ENCODE results near the gene PRR16. TPM values are rescaled to one million over a fixed set of nuclear protein-coding genes. Genes with fewer than 3 reads are reported as not detected.

Gene PRR16
- total and polyA plus RNA-seq, 5 donors: 6.9 to 13.3 (median 7.5) TPM

DNA sequence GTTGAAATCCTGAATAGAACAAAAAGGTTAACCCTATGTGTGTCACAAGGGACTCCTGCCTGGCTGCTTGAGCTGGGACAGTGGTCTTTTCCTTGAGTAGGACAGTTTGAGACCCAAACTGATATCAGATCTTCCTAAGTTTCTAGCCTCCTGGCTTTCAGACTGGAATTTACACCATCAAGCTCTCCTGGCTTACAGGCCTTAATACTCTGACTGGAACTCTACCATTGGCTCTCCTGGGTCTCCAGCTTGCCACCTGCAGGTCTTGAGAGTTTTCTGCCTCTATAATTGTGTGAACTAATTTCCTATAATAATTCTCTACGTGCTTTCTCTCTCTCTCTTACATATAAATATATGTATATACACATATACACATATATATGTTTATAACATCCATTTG is 112.5 kb downstream of the PRR16 start:
- Histone ChIP-seq H3K4me3 (ENCODE audit: low read length) (no peak overlapping the region), H3K27ac (ENCODE audit: low read length) (no peak overlapping the region), H3K4me1 (ENCODE audit: control insufficient read depth, insufficient read depth, low read length) (no peaks in the 10 kb centered on the region), H3K27me3 (ENCODE audit: control insufficient read depth, insufficient read depth) (no peaks in the 10 kb centered on the region), H3K9me3 (ENCODE audit: control insufficient read depth, low read length) (no peaks in the 10 kb centered on the region)
- ATAC-seq (no peak), DNase-seq (no peak)
- intact Hi-C loops (cut with DNase I): no loop called here
- 48% methylated on average over 1 of the region's 1 CpG for WGBS

DNA sequence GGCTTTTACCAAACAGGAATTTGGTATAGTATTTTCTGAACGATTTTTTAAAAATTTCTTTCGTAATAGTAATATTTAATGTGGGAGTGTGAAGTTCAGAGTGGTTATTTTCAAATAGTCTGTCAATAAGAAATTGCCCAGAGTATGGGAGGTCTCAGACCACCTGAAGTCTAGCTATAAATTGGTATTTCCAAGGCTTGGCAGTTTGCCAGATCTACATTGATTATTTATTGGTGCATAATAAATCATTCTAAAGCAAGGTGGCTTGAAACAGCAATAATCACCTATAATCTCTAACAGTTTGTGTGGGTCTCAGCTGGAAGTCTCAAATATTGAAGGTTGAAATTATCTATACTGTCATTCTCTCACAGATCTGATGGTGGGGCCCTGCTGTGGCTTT is 118.5 kb downstream of the PRR16 start:
- ATAC-seq (no peak), DNase-seq (no peak)
- Histone ChIP-seq H3K9me3 (ENCODE audit: control insufficient read depth, low read length) (no peaks in the 10 kb centered on the region), H3K27me3 (ENCODE audit: control insufficient read depth, insufficient read depth) (no peaks in the 10 kb centered on the region), H3K27ac (ENCODE audit: low read length) (no peak overlapping the region), H3K4me3 (ENCODE audit: low read length) (no peak overlapping the region), H3K4me1 (ENCODE audit: control insufficient read depth, insufficient read depth, low read length) (no peaks in the 10 kb centered on the region)
- intact Hi-C loops (cut with DNase I): no loop called here
- 52% methylated on average over 2 of the region's 2 CpGs for whole genome bisulfite sequencing

GRCh38 chr5:120586646-120587045 is 122.5 kb downstream of the PRR16 start:
- H3K27me3 ChIP-seq (ENCODE audit: control insufficient read depth, insufficient read depth): no peaks in the 10 kb centered on the region
- intact Hi-C loops (cut with DNase I): no loop called here
- H3K4me3 ChIP-seq (ENCODE audit: low read length): no peak overlapping the region
- no peak for DNase-seq
- H3K4me1 ChIP-seq (ENCODE audit: control insufficient read depth, insufficient read depth, low read length): no peaks in the 10 kb centered on the region
- 78% methylated on average over 1 of the region's 1 CpG for WGBS
- H3K27ac ChIP-seq (ENCODE audit: low read length): no peak overlapping the region
- no peaks in the 10 kb centered on the region for H3K9me3 ChIP-seq (ENCODE audit: control insufficient read depth, low read length)
- ATAC-seq: no peak

DNA sequence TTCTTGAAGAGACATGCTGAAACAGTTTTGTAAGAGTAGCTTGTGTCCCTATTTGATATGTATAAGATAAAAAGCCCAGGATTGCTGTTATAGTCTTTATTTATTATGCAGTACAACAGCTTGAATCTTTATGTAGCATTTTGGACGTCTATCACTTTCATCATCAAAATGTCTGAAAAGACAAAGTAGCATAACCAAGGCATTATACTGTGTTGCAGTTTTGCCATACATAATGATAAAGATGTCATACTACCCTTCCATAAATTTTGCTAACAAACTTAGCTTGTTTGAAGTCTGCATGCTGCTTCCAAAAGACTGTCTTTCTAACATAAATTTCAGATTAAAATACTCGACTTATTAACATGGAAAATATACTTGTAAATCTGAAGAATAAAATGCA is 127.8 kb downstream of the PRR16 start:
- 59% methylated on average over 2 of the region's 2 CpGs for WGBS
- Histone ChIP-seq H3K9me3 (ENCODE audit: control insufficient read depth, low read length) (no peaks in the 10 kb centered on the region), H3K27ac (ENCODE audit: low read length) (no peak overlapping the region), H3K4me3 (ENCODE audit: low read length) (no peak overlapping the region), H3K27me3 (ENCODE audit: control insufficient read depth, insufficient read depth) (no peaks in the 10 kb centered on the region), H3K4me1 (ENCODE audit: control insufficient read depth, insufficient read depth, low read length) (no peaks in the 10 kb centered on the region)
- DNase-seq: no peak
- intact Hi-C loops (cut with DNase I): no loop called here
- ATAC-seq: no peak

- intact Hi-C loops (cut with DNase I): no loop called here
- Histone ChIP-seq H3K27me3 (ENCODE audit: control insufficient read depth, insufficient read depth) (no peaks in the 10 kb centered on the region), H3K4me1 (ENCODE audit: control insufficient read depth, insufficient read depth, low read length) (no peaks in the 10 kb centered on the region), H3K27ac (ENCODE audit: low read length) (no peak overlapping the region), H3K9me3 (ENCODE audit: control insufficient read depth, low read length) (no peaks in the 10 kb centered on the region), H3K4me3 (ENCODE audit: low read length) (no peak overlapping the region)
- WGBS: 32% methylated on average over 2 of the region's 2 CpGs
- DNase-seq (peak in 1 of 3 donors; percentile 17), ATAC-seq (no peak)
These were observed 135.5 kb downstream of the PRR16 start for GRCh38 chr5:120599576-120599975.

GRCh38 chr5:120600639-120601038 is 136.5 kb downstream of the PRR16 start:
- intact Hi-C loops (cut with DNase I): no loop called here
- ATAC-seq (no peak), DNase-seq (no peak)
- Histone ChIP-seq H3K4me1 (ENCODE audit: control insufficient read depth, insufficient read depth, low read length) (no peaks in the 10 kb centered on the region), H3K4me3 (ENCODE audit: low read length) (no peak overlapping the region), H3K9me3 (ENCODE audit: control insufficient read depth, low read length) (no peaks in the 10 kb centered on the region), H3K27me3 (ENCODE audit: control insufficient read depth, insufficient read depth) (no peaks in the 10 kb centered on the region), H3K27ac (ENCODE audit: low read length) (no peak overlapping the region)
- 95% methylated on average over 4 of the region's 4 CpGs for WGBS

- WGBS: 93% methylated on average over 1 of the region's 1 CpG
- H3K27ac ChIP-seq (ENCODE audit: low read length): no peak overlapping the region
- no peaks in the 10 kb centered on the region for H3K27me3 ChIP-seq (ENCODE audit: control insufficient read depth, insufficient read depth)
- no peak for DNase-seq
- no peak for ATAC-seq
- H3K4me3 ChIP-seq (ENCODE audit: low read length): no peak overlapping the region
- no peaks in the 10 kb centered on the region for H3K4me1 ChIP-seq (ENCODE audit: control insufficient read depth, insufficient read depth, low read length)
- intact Hi-C loops (cut with DNase I): no loop called here
- H3K9me3 ChIP-seq (ENCODE audit: control insufficient read depth, low read length): no peaks in the 10 kb centered on the region
These were observed 137.9 kb downstream of the PRR16 start for GRCh38 chr5:120602033-120602432.

GRCh38 chr5:120604884-120605283 is 140.8 kb downstream of the PRR16 start:
- Histone ChIP-seq H3K4me3 (ENCODE audit: low read length) (no peak overlapping the region), H3K27ac (ENCODE audit: low read length) (no peak overlapping the region), H3K9me3 (ENCODE audit: control insufficient read depth, low read length) (no peaks in the 10 kb centered on the region), H3K4me1 (ENCODE audit: control insufficient read depth, insufficient read depth, low read length) (peaks cover 2% of the 10 kb centered on the region), H3K27me3 (ENCODE audit: control insufficient read depth, insufficient read depth) (no peaks in the 10 kb centered on the region)
- DNase-seq: no peak
- intact Hi-C loops (cut with DNase I): no loop called here
- 77% methylated on average over 2 of the region's 2 CpGs for WGBS
- no peak for ATAC-seq

GRCh38 chr5:120605325-120606079 is 141.4 kb downstream of the PRR16 start:
- no peak for ATAC-seq
- Histone ChIP-seq H3K27ac (ENCODE audit: low read length) (no peak overlapping the region), H3K4me3 (ENCODE audit: low read length) (no peak overlapping the region), H3K4me1 (ENCODE audit: control insufficient read depth, insufficient read depth, low read length) (peaks cover 2% of the 10 kb centered on the region), H3K27me3 (ENCODE audit: control insufficient read depth, insufficient read depth) (no peaks in the 10 kb centered on the region), H3K9me3 (ENCODE audit: control insufficient read depth, low read length) (no peaks in the 10 kb centered on the region)
- 81% methylated on average over 1 of the region's 1 CpG for WGBS
- intact Hi-C loops (cut with DNase I): no loop called here
- DNase-seq: peak in 1 of 3 donors; percentile 26

- ATAC-seq (no peak), DNase-seq (no peak)
- no peaks in the 10 kb centered on the region for H3K27me3 ChIP-seq (ENCODE audit: control insufficient read depth, insufficient read depth)
- 71% methylated on average over 1 of the region's 1 CpG for WGBS
- no peak overlapping the region for H3K4me3 ChIP-seq (ENCODE audit: low read length)
- H3K9me3 ChIP-seq (ENCODE audit: control insufficient read depth, low read length): no peaks in the 10 kb centered on the region
- peaks cover 2% of the 10 kb centered on the region for H3K4me1 ChIP-seq (ENCODE audit: control insufficient read depth, insufficient read depth, low read length)
- intact Hi-C loops (cut with DNase I): no loop called here
- H3K27ac ChIP-seq (ENCODE audit: low read length): no peak overlapping the region
These were observed 145.5 kb downstream of the PRR16 start for GRCh38 chr5:120609570-120609969.

GRCh38 chr5:120610145-120610544 is 146.0 kb downstream of the PRR16 start:
- 86% methylated on average over 2 of the region's 2 CpGs for WGBS
- Histone ChIP-seq H3K4me1 (ENCODE audit: control insufficient read depth, insufficient read depth, low read length) (peaks cover 2% of the 10 kb centered on the region), H3K27ac (ENCODE audit: low read length) (no peak overlapping the region), H3K9me3 (ENCODE audit: control insufficient read depth, low read length) (no peaks in the 10 kb centered on the region), H3K4me3 (ENCODE audit: low read length) (no peak overlapping the region), H3K27me3 (ENCODE audit: control insufficient read depth, insufficient read depth) (no peaks in the 10 kb centered on the region)
- ATAC-seq (no peak), DNase-seq (no peak)
- intact Hi-C loops (cut with DNase I): no loop called here

- no peak for DNase-seq
- ATAC-seq: no peak
- H3K27me3 ChIP-seq (ENCODE audit: control insufficient read depth, insufficient read depth): no peaks in the 10 kb centered on the region
- peaks cover 2% of the 10 kb centered on the region for H3K4me1 ChIP-seq (ENCODE audit: control insufficient read depth, insufficient read depth, low read length)
- intact Hi-C loops (cut with DNase I): no loop called here
- H3K4me3 ChIP-seq (ENCODE audit: low read length): no peak overlapping the region
- no peak overlapping the region for H3K27ac ChIP-seq (ENCODE audit: low read length)
- no peaks in the 10 kb centered on the region for H3K9me3 ChIP-seq (ENCODE audit: control insufficient read depth, low read length)
These were observed 149.6 kb downstream of the PRR16 start for GRCh38 chr5:120613729-120614128.
